CD4-positive, alpha-beta T cell treated with Interleukin-12 subunit alpha and Interleukin-12 subunit beta, for 1 hour (primary cell): ENCODE results near the gene PTGS1.
"Not testable (repeated sequence)": the region's sequence is repeated elsewhere in the genome, so short reads cannot be mapped to it uniquely, and the experiment has no call there.

Experiments used
- DNase-seq: peaks from one replicate; pipeline ENCODE4 v3.0.0-alpha.2; 2020

PTGS1 gene

DNA sequence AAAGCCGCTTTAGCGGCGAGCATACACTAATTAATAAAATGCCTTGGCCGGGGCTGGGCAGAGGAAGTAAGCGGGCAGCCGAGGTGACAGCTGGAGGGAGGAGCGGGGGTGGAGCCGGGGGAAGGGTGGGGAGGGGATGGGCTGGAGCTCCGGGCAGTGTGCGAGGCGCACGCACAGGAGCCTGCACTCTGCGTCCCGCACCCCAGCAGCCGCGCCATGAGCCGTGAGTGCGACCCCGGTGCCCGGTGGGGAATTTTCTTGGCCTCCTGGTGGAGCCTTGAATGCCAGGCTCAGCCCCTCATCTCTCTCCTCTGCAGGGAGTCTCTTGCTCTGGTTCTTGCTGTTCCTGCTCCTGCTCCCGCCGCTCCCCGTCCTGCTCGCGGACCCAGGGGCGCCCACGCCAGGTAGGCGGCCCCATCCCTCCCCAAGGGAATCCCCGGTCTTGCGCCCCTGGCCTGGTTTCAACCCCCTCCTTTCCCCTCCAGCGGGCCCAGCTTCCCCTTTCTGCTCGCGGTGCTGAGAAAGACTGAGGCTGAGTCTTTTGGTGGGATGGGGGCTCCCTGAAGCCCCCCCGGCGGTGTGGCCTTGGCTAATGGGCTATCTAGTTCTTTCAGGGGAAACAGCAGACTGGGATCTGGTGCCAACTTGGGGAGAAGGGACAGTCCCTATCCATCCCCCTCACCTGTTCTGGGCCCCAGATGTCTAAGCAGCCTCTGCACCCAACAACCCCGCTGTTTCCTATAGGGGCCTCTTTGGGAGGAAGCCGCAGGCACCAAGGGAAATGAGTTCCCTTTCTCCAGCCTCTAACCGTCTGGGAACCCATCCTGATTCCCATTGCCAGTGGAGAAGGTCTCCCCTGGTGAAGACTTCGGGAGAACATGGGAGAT is at the start of gene PTGS1:
TSS of gene PTGS1 (plus strand) at position 156 of the 887 bp plus-strand sequence. CDS start at position 217, 61 bp downstream.
- peak; percentile 8 for DNase-seq

DNA sequence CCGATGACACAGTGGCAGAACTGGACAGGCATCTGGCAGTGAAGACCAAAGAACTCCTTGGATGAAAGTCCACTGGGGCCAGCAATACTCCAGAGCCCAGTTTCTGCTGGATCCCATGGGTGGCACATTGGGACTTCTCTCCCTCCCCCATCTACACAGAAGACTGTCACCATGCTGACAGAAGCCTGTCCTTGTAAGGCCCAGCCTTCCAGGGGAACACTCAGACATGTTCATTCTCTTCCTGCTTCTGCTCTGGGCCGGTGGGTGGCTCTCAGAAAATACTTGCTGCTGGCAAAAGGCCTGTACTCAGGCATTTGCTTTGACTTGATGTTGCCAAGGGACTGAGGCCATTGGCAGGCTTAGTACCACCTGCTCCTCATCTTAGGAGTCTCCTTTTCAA is 48.3 kb upstream of the PTGS1 start:
- DNase-seq: no peak

DNA sequence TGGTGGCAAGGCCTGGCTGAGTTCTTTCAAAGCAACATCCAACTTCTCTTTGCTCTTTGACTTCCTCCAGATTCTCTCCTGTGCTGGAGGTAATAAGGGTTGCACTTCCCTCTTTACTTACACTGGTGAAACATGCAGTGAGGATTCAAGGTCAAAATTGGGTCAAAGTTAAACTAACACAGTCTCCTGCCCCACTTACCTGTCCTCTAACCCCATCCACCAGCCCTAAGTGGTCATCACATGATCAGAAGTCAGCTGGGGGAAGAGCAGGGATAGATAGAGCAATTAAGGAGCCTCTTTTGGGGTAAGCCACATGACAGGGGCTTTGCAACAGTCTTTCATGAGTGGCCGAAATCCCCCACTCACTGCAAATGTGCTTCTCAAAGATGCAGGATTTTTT is 46.2 kb upstream of the PTGS1 start:
- not testable (repeated sequence) for DNase-seq

DNA sequence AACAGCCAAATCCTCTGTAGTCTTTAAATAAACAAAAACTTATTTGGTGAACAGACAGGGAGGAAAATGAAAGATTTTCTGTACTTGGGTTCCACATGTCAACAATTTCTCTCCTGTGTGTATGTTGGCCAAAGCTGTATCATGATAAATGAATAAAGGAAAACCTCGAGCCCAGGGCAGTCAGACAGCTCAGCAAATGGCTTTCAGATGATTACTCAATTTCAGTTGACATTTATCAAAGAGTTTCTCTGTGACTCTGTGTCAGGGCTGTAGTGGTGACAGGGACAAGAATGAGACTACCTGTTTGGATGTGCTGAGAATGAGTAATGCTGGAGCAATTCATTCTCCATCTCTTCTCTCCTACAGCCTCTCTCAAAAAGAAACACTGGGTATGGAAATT is 45.7 kb upstream of the PTGS1 start:
- DNase-seq: no peak

DNA sequence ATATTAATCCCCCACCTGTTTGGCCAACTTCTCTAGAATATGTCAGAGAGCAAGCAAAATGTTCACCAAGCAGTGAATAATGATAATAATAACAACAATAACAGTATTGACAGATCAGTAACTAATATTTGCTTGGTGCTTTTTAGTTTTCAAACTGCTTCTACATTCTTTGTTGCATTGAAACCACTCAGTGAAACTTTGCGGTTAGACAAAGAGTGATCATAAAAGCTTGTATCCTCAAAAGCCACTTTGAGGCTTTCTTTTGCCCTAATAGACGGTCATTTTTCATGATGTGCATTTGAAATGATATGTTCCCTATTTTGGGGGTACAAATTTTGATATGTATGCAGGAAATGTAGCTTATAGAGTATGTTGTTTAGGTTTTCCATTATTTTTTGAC is 43.6 kb upstream of the PTGS1 start:
- DNase-seq: no peak

DNA sequence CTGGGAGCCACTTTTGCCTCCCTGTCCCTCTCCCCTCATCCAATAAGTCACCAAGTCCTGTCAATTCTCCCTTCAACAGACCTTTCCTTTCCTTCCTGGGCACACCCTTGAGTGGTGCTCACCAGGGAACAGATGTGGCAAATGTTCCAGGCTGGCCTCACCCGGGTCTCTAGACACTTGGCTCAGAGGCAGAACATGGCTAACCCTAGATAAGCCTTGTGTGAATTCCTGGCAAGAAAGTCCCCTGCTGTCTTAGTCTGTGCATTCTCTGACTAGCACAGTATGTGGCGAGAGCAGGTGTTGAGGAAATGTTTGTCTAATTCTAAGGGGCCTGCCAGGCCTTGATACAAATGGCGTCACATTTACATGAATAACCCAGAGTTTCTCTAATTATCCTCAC is 41.2 kb upstream of the PTGS1 start:
- no peak for DNase-seq

DNA sequence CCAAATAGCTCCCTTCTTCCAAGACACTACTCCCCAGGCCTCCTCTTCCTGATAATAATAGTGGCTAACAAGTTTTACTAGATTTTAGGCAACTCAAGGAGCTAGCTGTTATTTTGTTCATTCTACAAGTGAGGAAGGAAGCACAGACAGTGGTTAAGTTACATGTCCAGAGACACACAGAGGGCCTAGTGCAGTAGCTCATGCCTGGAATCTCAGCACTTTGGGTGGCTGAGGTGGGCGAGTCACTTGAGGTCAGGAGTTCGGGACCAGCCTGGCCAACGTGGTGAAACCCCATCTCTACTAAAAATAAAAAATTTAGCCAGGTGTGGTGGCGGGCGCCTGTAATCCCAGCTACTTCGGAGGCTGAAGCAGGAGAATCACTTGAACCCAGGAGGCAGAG is 40.4 kb upstream of the PTGS1 start:
- DNase-seq: not testable (repeated sequence)

DNA sequence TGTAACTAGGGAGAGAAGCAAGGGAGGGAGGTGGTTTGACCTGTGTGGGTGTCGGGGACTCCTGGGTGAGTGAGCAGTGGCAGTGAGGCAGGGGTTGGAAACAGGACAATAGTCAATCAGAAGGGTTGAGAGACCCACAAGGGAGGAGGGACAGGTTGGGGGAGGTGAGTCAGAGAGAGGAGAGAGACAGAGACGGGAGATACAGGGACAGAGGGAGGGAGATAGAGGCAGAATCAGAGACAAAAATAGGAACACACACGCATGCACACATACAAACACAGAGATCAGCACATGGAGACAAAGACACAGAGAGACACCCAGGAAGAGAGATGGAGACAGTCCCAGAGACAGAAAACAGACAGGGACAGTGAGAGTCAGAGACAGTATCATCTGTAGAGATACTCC is 39.3 kb upstream of the PTGS1 start:
- DNase-seq: no peak

GRCh38 chr9:122332083-122332482 is 38.7 kb upstream of the PTGS1 start:
- DNase-seq: no peak

DNA sequence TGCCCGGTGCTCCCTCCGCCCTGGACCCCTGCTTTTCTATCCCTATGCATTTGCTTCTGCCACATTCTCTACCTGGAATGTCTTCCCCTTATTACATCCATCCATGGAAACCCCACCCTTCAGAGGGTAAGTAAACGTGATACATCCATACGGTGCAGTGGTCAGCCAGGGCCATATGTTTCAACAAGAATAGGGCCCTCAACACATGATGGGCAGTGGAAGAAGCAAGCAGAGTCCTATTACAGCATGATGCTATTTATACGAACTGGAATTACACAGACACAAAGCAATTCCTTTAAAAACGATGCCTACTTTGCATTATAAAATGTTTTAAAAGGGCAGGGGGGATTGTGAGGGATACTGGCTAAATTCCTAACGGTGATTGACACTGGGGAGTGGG is 38.2 kb upstream of the PTGS1 start:
- no peak for DNase-seq

DNA sequence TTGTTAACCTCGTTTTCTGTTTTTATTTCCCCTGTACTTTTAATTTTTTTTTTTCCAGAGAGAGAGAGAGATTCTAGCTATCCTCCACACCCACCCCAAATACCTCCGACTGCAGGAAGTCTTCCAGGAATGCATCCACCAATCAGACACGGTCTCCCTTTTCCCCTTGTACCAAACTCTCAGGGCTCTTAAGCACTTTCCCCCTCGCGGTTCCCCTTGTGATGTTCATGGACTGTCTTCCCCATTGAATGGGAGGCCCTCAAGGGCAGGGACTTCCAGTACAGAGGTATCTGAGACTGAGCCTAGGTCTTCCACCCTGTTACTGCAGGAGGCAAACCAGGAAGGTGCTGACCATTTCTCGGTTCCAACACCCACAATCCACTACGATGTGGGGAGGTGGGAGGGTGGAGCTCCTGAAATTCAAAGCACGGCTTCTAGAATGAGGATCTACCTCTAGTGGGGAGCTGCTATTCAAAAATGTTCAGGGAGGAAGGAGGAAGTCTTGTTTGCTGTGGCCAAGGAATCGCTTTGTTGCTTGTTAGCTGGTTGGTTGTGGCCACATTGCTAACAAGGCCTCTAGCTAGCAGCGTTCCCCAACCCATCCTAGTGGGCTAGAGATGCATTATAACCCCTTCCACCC is 37.5 kb upstream of the PTGS1 start:
- no peak for DNase-seq

- DNase-seq: no peak
Measured at GRCh38 chr9:122334916-122335315, 35.9 kb upstream of the PTGS1 start.

DNA sequence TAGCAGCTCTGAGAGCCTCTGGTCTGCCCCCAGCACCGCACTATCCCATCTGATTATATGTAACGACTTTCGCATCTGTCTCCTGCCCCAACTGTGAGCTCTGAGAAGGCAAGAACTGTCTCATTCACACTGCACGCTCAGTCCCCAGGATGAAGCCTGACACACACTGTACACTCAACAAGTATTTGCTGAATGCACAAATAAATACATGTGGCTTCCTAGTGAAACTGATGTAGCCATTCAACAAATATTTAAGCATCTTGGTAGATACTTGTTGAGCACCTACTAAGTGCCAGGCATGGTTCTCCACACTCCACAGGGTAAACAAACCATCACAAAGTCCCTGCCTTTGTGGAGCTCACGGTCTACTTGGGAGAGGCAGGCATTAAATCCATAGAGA is 34.6 kb upstream of the PTGS1 start:
- DNase-seq: no peak

GRCh38 chr9:122336866-122337555 is 33.8 kb upstream of the PTGS1 start:
- no peak for DNase-seq

DNA sequence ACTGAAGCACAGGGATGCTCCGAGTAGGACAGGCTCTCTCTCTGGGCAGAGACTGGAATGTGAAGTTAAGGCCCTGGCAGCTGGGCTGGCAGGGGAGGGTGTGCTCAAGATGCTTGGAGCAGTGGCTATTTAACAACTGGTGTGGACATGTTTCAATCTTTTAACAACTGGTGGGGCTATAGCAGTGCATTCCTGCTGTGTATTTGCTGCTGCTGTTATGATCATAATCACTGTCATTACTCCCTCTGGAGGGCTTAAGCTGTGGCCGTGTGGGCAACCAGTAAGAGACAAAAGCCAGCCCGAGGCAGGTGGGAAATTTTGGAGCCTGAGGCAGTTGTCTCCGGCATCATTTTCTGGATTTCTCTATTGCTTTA is 33.3 kb upstream of the PTGS1 start:
- DNase-seq: no peak

GRCh38 chr9:122338536-122338935 is 32.3 kb upstream of the PTGS1 start:
- DNase-seq: no peak

GRCh38 chr9:122338994-122339393 is 31.8 kb upstream of the PTGS1 start:
- DNase-seq: no peak

GRCh38 chr9:122339579-122339978 is 31.2 kb upstream of the PTGS1 start:
- DNase-seq: no peak

- no peak for DNase-seq
Measured at GRCh38 chr9:122340161-122340560, 30.7 kb upstream of the PTGS1 start.

DNA sequence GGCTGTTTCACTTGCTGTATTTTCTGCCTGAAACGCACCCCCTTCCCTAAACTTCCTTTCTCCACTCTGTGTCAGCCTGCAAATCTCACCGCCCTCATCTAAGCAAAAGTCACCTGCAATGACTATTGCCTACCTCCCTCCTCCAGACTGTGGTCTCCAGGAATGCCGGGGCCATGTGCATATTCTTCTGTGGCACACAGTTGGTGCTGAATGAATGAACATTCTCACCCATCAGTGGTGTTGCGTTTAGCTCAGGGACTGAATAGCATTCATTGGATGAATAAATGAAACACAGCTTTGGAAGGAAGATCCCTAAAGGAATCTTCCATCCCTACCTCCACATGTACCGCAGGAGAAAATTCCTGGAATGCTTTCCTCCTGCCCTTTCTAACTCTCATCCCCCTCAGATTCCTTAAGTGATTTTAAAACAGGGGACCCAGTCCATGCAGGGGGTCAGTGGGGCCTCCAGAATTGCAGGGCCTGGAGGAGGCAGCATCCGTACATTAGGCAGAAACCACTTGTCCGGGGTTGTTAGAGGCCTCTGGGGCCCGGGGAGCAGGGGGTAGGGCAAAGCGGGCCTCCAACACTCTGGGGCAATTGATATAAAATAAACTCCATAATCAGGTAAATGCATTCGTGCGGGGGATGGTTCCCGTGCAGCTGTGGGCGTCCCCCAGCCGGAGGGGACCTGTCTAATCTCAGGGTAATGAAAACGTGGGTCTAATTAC is 28.3 kb upstream of the PTGS1 start:
- DNase-seq: no peak

- DNase-seq: no peak
Measured at GRCh38 chr9:122346478-122347347, 24.1 kb upstream of the PTGS1 start.
